ENCODE measurements around the gene BCL6. TPM values are rescaled to one million over a fixed set of nuclear protein-coding genes. Genes with fewer than 3 reads are reported as not detected.

The BCL6 gene
- total and polyA plus RNA-seq, 9 of the 15 experiments (the other 6 are each of a cell fraction or from before 2014, with no cell fraction given): 0.08 to 3.5 (median 1.6) TPM

DNA sequence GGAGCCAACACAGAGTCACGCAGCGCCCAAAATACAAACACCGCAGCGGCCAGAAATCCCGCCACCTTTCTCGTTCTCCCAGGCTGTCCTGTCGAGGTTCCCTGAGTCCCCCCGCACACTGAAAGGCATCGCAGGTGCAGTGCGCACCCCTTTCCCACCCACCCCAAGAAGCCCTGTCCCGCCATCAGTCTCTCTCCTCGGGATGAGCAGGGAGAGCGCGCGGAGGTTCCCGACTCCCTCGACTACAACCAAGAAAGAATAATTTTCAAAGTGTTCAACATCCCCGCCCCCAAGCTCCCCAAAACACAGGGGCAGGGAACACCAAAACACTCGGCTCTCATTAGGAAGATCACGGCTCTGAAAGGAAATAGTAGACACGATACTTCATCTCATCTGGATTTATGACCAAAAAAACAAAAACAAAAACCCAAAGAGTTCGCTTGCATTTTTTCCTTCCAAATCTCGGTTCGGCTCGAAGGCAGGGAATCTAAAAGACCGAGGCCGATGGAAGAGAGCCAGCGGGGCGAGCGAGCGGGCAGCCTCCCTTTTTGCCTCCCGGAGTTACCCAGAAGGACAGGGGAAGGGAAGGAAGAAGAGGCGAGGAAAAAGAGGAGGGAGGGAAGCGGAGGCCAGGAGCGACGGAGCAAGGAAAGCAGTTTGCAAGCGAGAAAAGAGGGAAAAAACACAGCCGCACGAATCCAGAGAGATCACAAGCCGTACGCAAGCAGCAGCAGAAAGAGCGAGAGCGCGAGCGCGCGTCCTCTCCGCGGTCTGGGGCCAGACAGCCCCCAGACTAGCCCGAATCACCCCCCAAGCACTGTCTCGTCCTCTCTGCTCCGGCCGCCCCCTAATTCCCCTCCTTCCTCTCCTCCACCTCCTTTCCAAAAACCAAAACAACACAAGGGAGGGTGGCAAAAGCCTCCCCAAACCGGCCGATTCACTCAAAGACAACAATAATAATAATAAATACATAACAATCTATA is 808 bp downstream of the BCL6 start (continued):
- TF ChIP-seq, protein P1, sequence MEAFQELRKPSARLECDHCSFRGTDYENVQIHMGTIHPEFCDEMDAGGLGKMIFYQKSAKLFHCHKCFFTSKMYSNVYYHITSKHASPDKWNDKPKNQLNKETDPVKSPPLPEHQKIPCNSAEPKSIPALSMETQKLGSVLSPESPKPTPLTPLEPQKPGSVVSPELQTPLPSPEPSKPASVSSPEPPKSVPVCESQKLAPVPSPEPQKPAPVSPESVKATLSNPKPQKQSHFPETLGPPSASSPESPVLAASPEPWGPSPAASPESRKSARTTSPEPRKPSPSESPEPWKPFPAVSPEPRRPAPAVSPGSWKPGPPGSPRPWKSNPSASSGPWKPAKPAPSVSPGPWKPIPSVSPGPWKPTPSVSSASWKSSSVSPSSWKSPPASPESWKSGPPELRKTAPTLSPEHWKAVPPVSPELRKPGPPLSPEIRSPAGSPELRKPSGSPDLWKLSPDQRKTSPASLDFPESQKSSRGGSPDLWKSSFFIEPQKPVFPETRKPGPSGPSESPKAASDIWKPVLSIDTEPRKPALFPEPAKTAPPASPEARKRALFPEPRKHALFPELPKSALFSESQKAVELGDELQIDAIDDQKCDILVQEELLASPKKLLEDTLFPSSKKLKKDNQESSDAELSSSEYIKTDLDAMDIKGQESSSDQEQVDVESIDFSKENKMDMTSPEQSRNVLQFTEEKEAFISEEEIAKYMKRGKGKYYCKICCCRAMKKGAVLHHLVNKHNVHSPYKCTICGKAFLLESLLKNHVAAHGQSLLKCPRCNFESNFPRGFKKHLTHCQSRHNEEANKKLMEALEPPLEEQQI (IDR thresholded peaks at IDR 0.05): no peak
- TF ChIP-seq ZNF583 (CRISPR knock-in tag; IDR thresholded peaks at IDR 0.05): no peak
- TF ChIP-seq NFIX (CRISPR knock-in tag; IDR thresholded peaks at IDR 0.05; ENCODE audit: low read depth): no peak
- TF ChIP-seq ZNF143 (CRISPR knock-in tag; IDR thresholded peaks at IDR 0.05): no peak
- no peak for TF ChIP-seq ZNF785 (CRISPR knock-in tag; IDR thresholded peaks at IDR 0.05)
- TF ChIP-seq COPS2 (conservative IDR thresholded peaks at IDR 0.05): no peak
- TF ChIP-seq OTX1 (CRISPR knock-in tag; IDR thresholded peaks at IDR 0.05): peak; percentile 93
- TF ChIP-seq NFATC3 (IDR thresholded peaks at IDR 0.05): no peak
- no peak for TF ChIP-seq ZNF780A (CRISPR knock-in tag; IDR thresholded peaks at IDR 0.05)
- no peak for TF ChIP-seq ZNF3 (CRISPR knock-in tag; IDR thresholded peaks at IDR 0.05)
- no peak for TF ChIP-seq ZNF253 (CRISPR knock-in tag; conservative IDR thresholded peaks at IDR 0.05)
- TF ChIP-seq NCOA6 (IDR thresholded peaks at IDR 0.05): no peak
- no peak for TF ChIP-seq GTF2A2 (tag; IDR thresholded peaks at IDR 0.05)
- peak; percentile 52; the same call in 1 of the 2 replicates for TF ChIP-seq GABPB2 (CRISPR knock-in tag; conservative IDR thresholded peaks at IDR 0.05)
- TF ChIP-seq BHLHE40 (IDR thresholded peaks at IDR 0.05; ENCODE audit: low read length): no peak
- TF ChIP-seq HNRNPK (IDR thresholded peaks at IDR 0.05; ENCODE audit: low read depth, low read length, poor library complexity, severe bottlenecking): no peak
- 0 out of 2 replicates have a peak, but pooled peaks have one; percentile 21 for TF ChIP-seq RNF2 (IDR thresholded peaks at IDR 0.05)
- no peak for TF ChIP-seq FOXP1 (CRISPR knock-in tag; IDR thresholded peaks at IDR 0.05)
- TF ChIP-seq, protein P2, sequence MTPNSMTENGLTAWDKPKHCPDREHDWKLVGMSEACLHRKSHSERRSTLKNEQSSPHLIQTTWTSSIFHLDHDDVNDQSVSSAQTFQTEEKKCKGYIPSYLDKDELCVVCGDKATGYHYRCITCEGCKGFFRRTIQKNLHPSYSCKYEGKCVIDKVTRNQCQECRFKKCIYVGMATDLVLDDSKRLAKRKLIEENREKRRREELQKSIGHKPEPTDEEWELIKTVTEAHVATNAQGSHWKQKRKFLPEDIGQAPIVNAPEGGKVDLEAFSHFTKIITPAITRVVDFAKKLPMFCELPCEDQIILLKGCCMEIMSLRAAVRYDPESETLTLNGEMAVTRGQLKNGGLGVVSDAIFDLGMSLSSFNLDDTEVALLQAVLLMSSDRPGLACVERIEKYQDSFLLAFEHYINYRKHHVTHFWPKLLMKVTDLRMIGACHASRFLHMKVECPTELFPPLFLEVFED (CRISPR knock-in tag; conservative IDR thresholded peaks at IDR 0.05): peak; percentile 87
- no peak for TF ChIP-seq ZNF384 (IDR thresholded peaks at IDR 0.05; ENCODE audit: low read depth, low read length)
- TF ChIP-seq SRSF3 (IDR thresholded peaks at IDR 0.05; ENCODE audit: insufficient read depth, low read length): no peak
- TF ChIP-seq SIN3B (IDR thresholded peaks at IDR 0.05; ENCODE audit: low read depth): no peak
- TF ChIP-seq RB1 (IDR thresholded peaks at IDR 0.05; ENCODE audit: low read depth): peak; percentile 33; the same call in 1 of the 2 replicates
- TF ChIP-seq POU5F1 (IDR thresholded peaks at IDR 0.05; ENCODE audit: borderline replicate concordance, low read depth, low read length, partially characterized antibody): no peak
- TF ChIP-seq ZNF121 (CRISPR knock-in tag; conservative IDR thresholded peaks at IDR 0.05): no peak
